MG63 (cell line): ENCODE results near the gene MGAT4A. TPM values are rescaled to one million over a fixed set of nuclear protein-coding genes. Genes with fewer than 3 reads are reported as not detected.

Source experiments
- DNase-seq: peaks from one replicate; pipeline ENCODE4 v3.0.0-alpha.2; 2020
- H3K27me3 ChIP-seq: fragments of 250-450 bp; sonication (Bioruptor Pico); 2 replicates; pipeline ENCODE4 v1.5.1; 2020; ENCODE audit warnings: mild to moderate bottlenecking, moderate library complexity
- H3K36me3 ChIP-seq: fragments of 250-450 bp; sonication (Bioruptor Pico); 2 replicates; pipeline ENCODE4 v1.5.1; 2020; ENCODE audit warnings: mild to moderate bottlenecking, moderate library complexity
- H3K4me3 ChIP-seq: fragments of 250-450 bp; sonication (Bioruptor Pico); 2 replicates; pipeline ENCODE4 v1.5.1; 2020; ENCODE audit warnings: mild to moderate bottlenecking, moderate library complexity
- H3K9me3 ChIP-seq: fragments of 250-450 bp; sonication (Bioruptor Pico); 2 replicates; pipeline ENCODE4 v1.5.1; 2020; ENCODE audit warnings: mild to moderate bottlenecking, moderate library complexity
- total RNA-seq: library from RNA; depleted of rRNA; stranded (reverse); fragments of >200 nt; shearing (Covaris generic); gene quantifications from 2 replicates; pipeline ENCODE4 v1.2.3, GENCODE V29; 2014; ENCODE audit warnings: low replicate concordance; rRNA removed

Gene MGAT4A
- 0.89 and 2.2 TPM in 2 replicates for total RNA-seq

DNA sequence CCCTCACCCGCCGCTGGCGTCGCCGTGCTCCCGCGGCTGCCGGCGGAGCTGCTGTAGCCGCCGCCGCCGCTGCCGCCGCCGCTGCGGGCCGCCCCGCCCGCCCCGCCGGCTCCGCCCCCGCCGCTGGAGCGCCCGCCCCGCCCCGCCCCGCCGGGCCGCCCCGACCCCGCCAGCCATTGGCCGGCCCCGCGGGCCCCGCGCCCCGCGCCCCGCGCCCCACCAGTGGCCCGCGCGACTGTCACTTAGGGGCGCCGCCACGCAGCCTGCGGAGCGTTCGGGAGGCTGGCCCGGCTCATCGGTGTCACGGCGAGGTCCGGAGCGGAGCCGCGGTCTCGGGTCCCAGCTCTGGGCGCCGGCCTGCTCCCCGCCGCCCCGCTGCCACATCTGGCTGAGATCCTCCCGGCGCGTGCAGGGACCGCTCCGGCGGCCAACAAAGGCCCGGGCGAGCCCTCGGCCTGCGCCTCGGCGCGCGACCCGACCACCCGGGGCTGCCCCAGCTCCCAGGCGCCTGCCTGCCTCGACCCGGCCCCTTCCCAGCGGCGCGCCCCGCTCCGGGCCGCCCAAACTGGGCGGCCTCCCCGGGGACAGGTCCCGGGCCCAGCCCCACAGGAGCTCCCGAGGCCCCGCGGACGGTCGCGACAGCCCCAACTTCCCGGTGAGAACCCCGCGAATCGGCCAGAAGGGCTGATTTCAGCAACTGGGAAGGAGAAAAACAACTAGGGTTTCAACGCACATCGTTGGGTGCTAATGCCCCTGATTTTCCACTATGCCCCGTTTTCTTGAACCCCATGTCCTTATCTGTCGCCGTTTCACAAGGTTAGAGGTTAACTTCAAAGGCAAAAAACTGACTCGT lies at the start of gene MGAT4A:
TSS of gene MGAT4A (minus strand) at position 92 of the 853 bp plus-strand sequence. CDS start 4,800 bp downstream, outside the sequence.
- DNase-seq: peak; percentile 48
- Histone ChIP-seq H3K27me3 (peaks cover 15% of the 10 kb centered on the region), H3K9me3 (no peaks in the 10 kb centered on the region), H3K36me3 (no peaks in the 10 kb centered on the region), H3K4me3 (peak within 1 kb of the TSS; percentile 45)

- no peak for DNase-seq
- Histone ChIP-seq H3K9me3 (peaks cover 5% of the 10 kb centered on the region; the same call in 1 of the 2 replicates), H3K4me3 (no peak overlapping the region), H3K36me3 (no peaks in the 10 kb centered on the region), H3K27me3 (no peaks in the 10 kb centered on the region)
Measured at GRCh38 chr2:98778741-98779483, 48.0 kb upstream of the MGAT4A start.

DNA sequence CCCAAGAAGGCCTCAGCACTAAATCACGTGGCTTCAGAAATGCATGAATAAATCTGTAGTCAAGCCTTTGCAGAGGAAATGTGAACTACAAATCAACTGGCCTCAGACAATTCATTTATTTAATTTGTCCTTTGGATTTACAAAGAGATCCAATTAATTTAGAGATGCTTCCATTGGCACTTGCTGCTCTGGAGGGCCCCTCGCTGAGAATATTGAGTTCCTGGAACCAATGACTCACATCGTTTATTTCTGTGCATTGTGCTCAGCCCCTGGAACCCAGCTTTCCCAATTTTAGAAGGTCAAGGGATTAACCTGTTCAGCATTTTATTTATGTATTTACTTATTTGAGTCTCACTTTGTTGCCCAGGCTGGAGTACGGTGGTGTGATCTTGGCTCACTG lies 47.2 kb upstream of the MGAT4A start:
- H3K36me3 ChIP-seq: no peaks in the 10 kb centered on the region
- H3K9me3 ChIP-seq: peaks cover 5% of the 10 kb centered on the region; the same call in 1 of the 2 replicates
- no peak overlapping the region for H3K4me3 ChIP-seq
- H3K27me3 ChIP-seq: no peaks in the 10 kb centered on the region
- no peak for DNase-seq

DNA sequence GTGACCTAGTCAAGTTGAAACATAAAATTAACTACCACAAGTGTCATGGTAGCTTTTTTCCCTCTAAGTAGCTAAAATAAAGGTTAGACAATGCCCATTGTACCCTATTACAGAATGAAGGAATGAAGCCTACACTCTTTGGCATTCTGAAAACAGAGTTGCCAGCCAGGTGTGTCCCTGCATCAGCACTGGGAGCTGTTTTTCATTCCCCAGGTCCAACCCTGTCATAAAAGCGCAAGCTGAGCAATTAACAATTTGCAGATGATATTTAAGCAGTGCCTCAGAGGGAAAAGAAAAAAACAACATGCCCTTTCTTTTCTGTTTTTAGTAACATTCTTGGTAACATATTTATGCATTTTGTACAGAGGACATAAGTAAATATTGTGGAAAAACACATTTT lies 46.8 kb upstream of the MGAT4A start:
- no peaks in the 10 kb centered on the region for H3K36me3 ChIP-seq
- peaks cover 5% of the 10 kb centered on the region; the same call in 1 of the 2 replicates for H3K9me3 ChIP-seq
- DNase-seq: no peak
- no peak overlapping the region for H3K4me3 ChIP-seq
- no peaks in the 10 kb centered on the region for H3K27me3 ChIP-seq

GRCh38 chr2:98777076-98777475 lies 46.1 kb upstream of the MGAT4A start:
- peaks cover under 1% of the 10 kb centered on the region; the same call in 1 of the 2 replicates for H3K9me3 ChIP-seq
- no peak for DNase-seq
- H3K27me3 ChIP-seq: no peaks in the 10 kb centered on the region
- H3K36me3 ChIP-seq: no peaks in the 10 kb centered on the region
- H3K4me3 ChIP-seq: no peak overlapping the region

DNA sequence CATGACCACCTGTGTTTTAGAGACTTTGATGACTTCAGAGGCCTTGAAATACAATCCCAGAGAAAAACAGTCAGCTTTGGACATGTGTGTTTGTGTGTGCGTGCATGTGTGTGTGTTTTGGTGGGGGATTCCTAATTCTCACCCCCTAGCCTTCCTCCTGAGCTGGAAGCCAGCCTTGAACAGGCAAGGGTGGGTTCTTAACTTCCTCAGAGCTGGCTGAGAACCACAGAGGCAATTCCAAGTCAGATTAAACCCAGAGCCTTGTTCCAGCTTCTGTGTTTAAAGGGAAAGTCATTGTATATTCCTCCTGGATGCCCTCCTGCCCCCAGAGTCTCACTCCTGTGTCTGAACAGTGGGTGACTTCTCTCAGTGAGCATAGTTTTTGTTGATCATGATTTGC lies 45.2 kb upstream of the MGAT4A start:
- H3K36me3 ChIP-seq: no peaks in the 10 kb centered on the region
- no peak for DNase-seq
- H3K27me3 ChIP-seq: no peaks in the 10 kb centered on the region
- H3K4me3 ChIP-seq: no peak overlapping the region
- no peaks in the 10 kb centered on the region for H3K9me3 ChIP-seq

- no peaks in the 10 kb centered on the region for H3K27me3 ChIP-seq
- no peaks in the 10 kb centered on the region for H3K36me3 ChIP-seq
- H3K9me3 ChIP-seq: no peaks in the 10 kb centered on the region
- no peak for DNase-seq
- H3K4me3 ChIP-seq: no peak overlapping the region
Measured at GRCh38 chr2:98775146-98775986, 44.4 kb upstream of the MGAT4A start.

DNA sequence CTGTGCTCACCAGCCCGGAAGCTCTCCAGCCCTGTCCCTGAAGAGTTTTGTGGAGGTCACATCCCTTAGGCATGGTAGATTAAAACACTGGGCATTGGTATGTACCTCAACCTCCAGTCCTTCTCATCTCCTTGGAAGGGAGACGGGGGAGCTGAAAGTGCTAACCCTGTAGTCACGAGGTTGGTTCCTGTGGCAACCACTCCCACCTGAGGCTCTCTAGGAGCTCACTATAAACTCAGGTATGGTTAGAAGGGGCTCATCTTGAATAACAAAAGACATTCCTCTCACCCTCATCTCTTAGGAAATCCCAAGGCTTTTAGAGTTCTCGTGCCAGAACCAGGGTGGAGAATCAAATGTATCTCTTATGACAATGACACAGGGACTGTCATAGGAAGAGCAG lies 43.0 kb upstream of the MGAT4A start:
- no peaks in the 10 kb centered on the region for H3K27me3 ChIP-seq
- no peaks in the 10 kb centered on the region for H3K9me3 ChIP-seq
- DNase-seq: no peak
- no peaks in the 10 kb centered on the region for H3K36me3 ChIP-seq
- no peak overlapping the region for H3K4me3 ChIP-seq

DNA sequence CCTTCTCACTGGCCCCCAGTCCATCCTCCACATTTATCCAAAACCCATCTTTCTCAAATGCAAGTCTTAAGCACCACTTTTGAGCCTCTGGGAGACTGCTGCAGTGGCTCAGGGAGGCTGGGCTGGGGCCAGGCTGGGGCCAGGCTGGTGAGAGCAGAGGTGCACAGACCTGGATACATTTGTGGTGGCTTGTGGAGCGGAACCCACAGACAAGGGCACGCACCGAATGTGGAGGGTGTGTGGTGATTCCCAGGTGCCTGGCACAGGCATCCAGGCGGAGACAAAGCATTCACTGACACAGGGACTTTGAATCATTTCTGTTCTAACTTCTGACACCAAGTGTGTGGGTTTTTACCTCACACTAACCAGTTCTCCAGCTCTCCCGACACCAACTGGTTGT lies 42.2 kb upstream of the MGAT4A start:
- no peak for DNase-seq
- H3K4me3 ChIP-seq: no peak overlapping the region

GRCh38 chr2:98772536-98772935 lies 41.6 kb upstream of the MGAT4A start:
- no peaks in the 10 kb centered on the region for H3K36me3 ChIP-seq
- DNase-seq: no peak
- no peak overlapping the region for H3K4me3 ChIP-seq
- H3K9me3 ChIP-seq: no peaks in the 10 kb centered on the region
- H3K27me3 ChIP-seq: no peaks in the 10 kb centered on the region

More for the DNA sequence above, 42.2 kb upstream of the MGAT4A start:
- H3K27me3 ChIP-seq: no peaks in the 10 kb centered on the region
- no peaks in the 10 kb centered on the region for H3K36me3 ChIP-seq
- H3K9me3 ChIP-seq: no peaks in the 10 kb centered on the region

- H3K27me3 ChIP-seq: no peaks in the 10 kb centered on the region
- no peaks in the 10 kb centered on the region for H3K36me3 ChIP-seq
- H3K9me3 ChIP-seq: no peaks in the 10 kb centered on the region
- no peak overlapping the region for H3K4me3 ChIP-seq
- peak; percentile 5 for DNase-seq
Measured at GRCh38 chr2:98771721-98772524, 41.0 kb upstream of the MGAT4A start.

DNA sequence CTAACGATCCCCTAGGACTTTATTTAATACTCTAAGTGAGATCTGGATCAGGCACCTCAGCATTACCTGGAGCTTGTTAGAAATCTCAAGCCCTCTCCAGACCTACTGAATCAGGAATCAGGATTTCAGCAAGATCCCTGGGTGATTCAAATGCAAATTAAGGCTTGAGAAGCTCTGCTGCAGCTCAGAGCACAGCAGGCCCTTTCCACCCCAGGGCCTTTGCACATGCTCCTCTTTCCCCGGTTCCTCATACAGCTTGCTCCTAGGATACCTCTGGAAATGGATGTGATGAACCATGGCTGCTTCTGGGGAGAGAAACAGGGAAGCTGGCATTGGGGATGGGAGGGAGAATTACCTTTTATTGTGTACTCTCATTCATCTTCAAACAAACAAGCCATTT lies 40.3 kb upstream of the MGAT4A start:
- DNase-seq: no peak
- Histone ChIP-seq H3K27me3 (no peaks in the 10 kb centered on the region), H3K9me3 (no peaks in the 10 kb centered on the region), H3K36me3 (no peaks in the 10 kb centered on the region), H3K4me3 (no peak overlapping the region)

DNA sequence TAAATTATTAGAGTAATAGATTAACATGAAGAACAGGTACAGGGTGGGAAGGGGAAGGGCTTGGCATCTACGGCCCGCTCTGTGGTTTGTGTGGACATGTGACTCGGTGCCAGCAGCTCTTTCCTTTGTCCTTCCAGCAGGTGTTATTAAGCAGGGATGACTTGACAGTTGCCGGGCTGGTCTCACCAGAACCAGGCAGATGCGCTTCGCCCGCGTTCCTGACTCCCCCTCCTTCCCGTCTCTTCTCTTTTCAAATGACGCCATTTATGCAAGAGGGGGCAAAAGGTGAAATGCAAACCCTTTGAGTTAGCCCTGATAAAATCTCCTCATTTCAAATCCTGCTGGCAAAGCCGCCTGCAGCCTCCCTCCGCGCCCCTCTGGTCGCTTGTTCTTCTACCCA lies 38.9 kb upstream of the MGAT4A start:
- no peak overlapping the region for H3K4me3 ChIP-seq
- no peaks in the 10 kb centered on the region for H3K36me3 ChIP-seq
- no peaks in the 10 kb centered on the region for H3K27me3 ChIP-seq
- H3K9me3 ChIP-seq: no peaks in the 10 kb centered on the region
- no peak for DNase-seq

DNA sequence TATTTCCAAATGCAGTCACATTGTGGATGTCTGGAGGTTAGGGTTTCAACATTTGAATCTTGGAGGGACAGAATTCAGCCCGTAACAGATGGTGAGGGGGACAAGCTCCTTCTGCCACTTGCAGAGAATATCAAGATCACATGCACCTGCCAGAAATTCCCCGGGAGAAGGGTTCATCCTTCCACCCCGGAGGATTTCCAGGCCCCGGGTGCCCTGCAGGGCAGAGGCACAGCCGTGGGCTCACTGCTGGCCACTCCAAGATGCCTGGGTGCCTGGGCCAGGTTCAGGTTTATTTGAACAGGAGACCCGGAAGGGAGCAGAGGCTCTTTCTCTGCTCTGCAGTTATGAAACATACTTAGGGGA lies 38.2 kb upstream of the MGAT4A start:
- Histone ChIP-seq H3K36me3 (no peaks in the 10 kb centered on the region), H3K9me3 (no peaks in the 10 kb centered on the region), H3K27me3 (no peaks in the 10 kb centered on the region), H3K4me3 (no peak overlapping the region)
- no peak for DNase-seq

GRCh38 chr2:98768384-98769113 lies 37.6 kb upstream of the MGAT4A start:
- Histone ChIP-seq H3K27me3 (no peaks in the 10 kb centered on the region), H3K9me3 (no peaks in the 10 kb centered on the region), H3K4me3 (no peak overlapping the region), H3K36me3 (no peaks in the 10 kb centered on the region)
- DNase-seq: peak; percentile 21
